B cell (primary cell): ENCODE measurements around the gene NUDT3. TPM values are rescaled to one million over a fixed set of nuclear protein-coding genes. Genes with fewer than 3 reads are reported as not detected.
A peak's percentile ranks its signal among the peaks of the same experiment; 100 is the strongest.

ENCODE experiments used
- ATAC-seq: fragments of 200-7000 bp; cut with Tn5 transposase; one replicate; pipeline ENCODE4 v1.10.0; 2021; ENCODE audit warnings: low read depth, mild to moderate bottlenecking, moderate number of reproducible peaks, moderate library complexity
- CTCF ChIA-PET: fragments of 350-600 bp; sonication (Branson Sonifier 250); formaldehyde crosslinking; loops from one replicate; lab custom pipeline; 2021; ENCODE audit warnings: antibody characterized with exemption, inconsistent platforms; lab: Charles Lee
- POLR2A ChIA-PET: fragments of 350-600 bp; sonication (Branson Sonifier 250); formaldehyde crosslinking; loops from one replicate; lab custom pipeline; 2021; ENCODE audit warnings: antibody characterized with exemption; lab: Charles Lee
- DNase-seq: peaks from one replicate; pipeline ENCODE4 v3.0.0; 2013
- H2AFZ ChIP-seq: 2 replicates; pipeline ENCODE4 v1.6.1; 2012; ENCODE audit warnings: mild to moderate bottlenecking, low read depth, low read length; ENCODE audit not compliant: insufficient read depth, poor library complexity, severe bottlenecking
- H3K27ac ChIP-seq, 2 donors: 1 replicate in 1 of 2; 2 replicates in 1 of 2; pipeline ENCODE4 v1.5.1; 2012 to 2013; ENCODE audit warnings: low read length in 2 of 2, mild to moderate bottlenecking in 2 of 2, moderate library complexity in 1 of 2
- H3K27me3 ChIP-seq, 4 experiments: fragments of 200-600 bp in 1 of 4; sonication (generic) in 1 of 4; replicated peaks in 1 of 4; 1 replicate in 2 of 4; 2 replicates in 2 of 4; pipeline versions ENCODE4 v1.6.1 to v1.7.0; 2013 to 2016; ENCODE audit warnings: low read length in 3 of 4, mild to moderate bottlenecking in 2 of 4, mixed read lengths in 1 of 4, moderate library complexity in 1 of 4; ENCODE audit not compliant: insufficient read depth in 4 of 4, control insufficient read depth in 3 of 4; ENCODE audit errors: control extremely low read depth in 1 of 4
- H3K36me3 ChIP-seq, 2 experiments: replicated peaks in 1 of 2; 1 replicate in 1 of 2; 2 replicates in 1 of 2; pipeline versions ENCODE4 v1.6.1 to v1.7.1; 2013; ENCODE audit warnings: low read length in 1 of 2; ENCODE audit not compliant: insufficient read depth in 2 of 2, control insufficient read depth in 1 of 2; ENCODE audit errors: control extremely low read depth in 1 of 2, extremely low read depth in 1 of 2
- H3K4me1 ChIP-seq, 2 donors: fragments of 200-600 bp in 1 of 2; sonication (generic) in 1 of 2; 1 replicate in 1 of 2; 2 replicates in 1 of 2; pipeline versions ENCODE4 v1.5.1 to v1.6.1; 2013 to 2017; ENCODE audit warnings: low read length in 2 of 2; ENCODE audit not compliant: control insufficient read depth in 2 of 2, insufficient read depth in 2 of 2
- H3K4me2 ChIP-seq: replicated peaks from 2 replicates; pipeline ENCODE3; 2012; ENCODE audit warnings: mild to moderate bottlenecking, low read depth, low read length; ENCODE audit not compliant: poor library complexity, severe bottlenecking
- H3K4me3 ChIP-seq, 5 experiments: fragments of 200-600 bp in 1 of 5; sonication (generic) in 1 of 5; 1 replicate in 3 of 5; 2 replicates in 2 of 5; pipeline versions ENCODE4 v1.5.1 to v1.7.0; 2011 to 2016; ENCODE audit warnings: low read length in 4 of 5, mild to moderate bottlenecking in 4 of 5, low read depth in 2 of 5, control low read depth in 1 of 5, moderate library complexity in 1 of 5; ENCODE audit not compliant: insufficient read depth in 1 of 5; ENCODE audit errors: control extremely low read depth in 1 of 5, extremely low read depth in 1 of 5
- H3K79me2 ChIP-seq: fragments of 200-600 bp; sonication (generic); one replicate; pipeline ENCODE4 v1.6.0; 2016; ENCODE audit warnings: low read length; ENCODE audit not compliant: control insufficient read depth, insufficient read depth
- H3K9ac ChIP-seq: fragments of 200-600 bp; sonication (generic); 2 replicates; pipeline ENCODE4 v1.6.1; 2017; ENCODE audit warnings: mild to moderate bottlenecking, low read length, moderate library complexity
- H3K9me3 ChIP-seq, 3 donors: one replicate each; pipeline versions ENCODE4 v1.6.1 to v1.7.1; 2013; ENCODE audit warnings: low read length in 2 of 3; ENCODE audit not compliant: control insufficient read depth in 2 of 3, insufficient read depth in 1 of 3; ENCODE audit errors: control extremely low read depth in 1 of 3
- H4K20me1 ChIP-seq: 2 replicates; pipeline ENCODE4 v1.6.0; 2012; ENCODE audit warnings: mild to moderate bottlenecking, low read length; ENCODE audit not compliant: insufficient read depth, control insufficient read depth, poor library complexity, severe bottlenecking
- H3K27ac Mint-ChIP-seq: one replicate; pipeline ENCODE4 v1.8.0; 2021; ENCODE audit warnings: mixed read lengths
- H3K27me3 Mint-ChIP-seq: one replicate; pipeline ENCODE4 v1.8.0; 2021; ENCODE audit warnings: mixed read lengths
- H3K4me1 Mint-ChIP-seq: one replicate; pipeline ENCODE4 v1.8.0; 2021; ENCODE audit warnings: mixed read lengths
- H3K4me3 Mint-ChIP-seq: one replicate; pipeline ENCODE4 v1.8.0; 2021; ENCODE audit warnings: mixed read lengths
- H3K9me3 Mint-ChIP-seq: one replicate; pipeline ENCODE4 v1.8.0; 2022; ENCODE audit warnings: mixed read lengths; ENCODE audit not compliant: insufficient read depth
- EZH2 ChIP-seq: IDR thresholded peaks from 2 replicates; pipeline ENCODE4 v1.6.1; 2012; ENCODE audit warnings: borderline replicate concordance, low read depth, mild to moderate bottlenecking, moderate library complexity, low read length; ENCODE audit not compliant: insufficient read depth, poor library complexity, severe bottlenecking
- WGBS: methylation state at CpG from one replicate; pipeline ENCODE4 v1.1.5; 2013; ENCODE audit warnings: missing lambda C conversion rate; ENCODE audit not compliant: insufficient coverage; 5-methylcytosine and 5-hydroxymethylcytosine counted together
- intact Hi-C: fragments of 100-400 bp; cut with micrococcal nuclease; formaldehyde crosslinking; loops from one replicate; pipeline ENCODE4 v1.10.0; 2022
- polyA plus RNA-seq: library from polyadenylated mRNA; depleted of rRNA; stranded (reverse); fragments of >200 nt; gene quantifications from 2 replicates; pipeline ENCODE4 v1.2.3, GENCODE V29; 2012
- total RNA-seq, 2 donors: library from RNA; stranded (reverse); fragments of 120-200 nt in 1 of 2; gene quantifications; 1 replicate in 1 of 2; 2 replicates in 1 of 2; pipeline versions ENCODE4 v1.2.3 to v1.2.4, GENCODE V29; 2013 to 2022
- TF ChIP-seq, protein P1 (sequence below): fragments of 200-600 bp; IDR thresholded peaks from one replicate; pipeline ENCODE4 v1.8.0; 2022; ENCODE audit warnings: antibody characterized with exemption, mild to moderate bottlenecking

NUDT3 gene
- total and polyA plus RNA-seq, 2 donors (not counting 1 experiment from before 2014, with no cell fraction given): 18.2 to 37.4 TPM

DNA sequence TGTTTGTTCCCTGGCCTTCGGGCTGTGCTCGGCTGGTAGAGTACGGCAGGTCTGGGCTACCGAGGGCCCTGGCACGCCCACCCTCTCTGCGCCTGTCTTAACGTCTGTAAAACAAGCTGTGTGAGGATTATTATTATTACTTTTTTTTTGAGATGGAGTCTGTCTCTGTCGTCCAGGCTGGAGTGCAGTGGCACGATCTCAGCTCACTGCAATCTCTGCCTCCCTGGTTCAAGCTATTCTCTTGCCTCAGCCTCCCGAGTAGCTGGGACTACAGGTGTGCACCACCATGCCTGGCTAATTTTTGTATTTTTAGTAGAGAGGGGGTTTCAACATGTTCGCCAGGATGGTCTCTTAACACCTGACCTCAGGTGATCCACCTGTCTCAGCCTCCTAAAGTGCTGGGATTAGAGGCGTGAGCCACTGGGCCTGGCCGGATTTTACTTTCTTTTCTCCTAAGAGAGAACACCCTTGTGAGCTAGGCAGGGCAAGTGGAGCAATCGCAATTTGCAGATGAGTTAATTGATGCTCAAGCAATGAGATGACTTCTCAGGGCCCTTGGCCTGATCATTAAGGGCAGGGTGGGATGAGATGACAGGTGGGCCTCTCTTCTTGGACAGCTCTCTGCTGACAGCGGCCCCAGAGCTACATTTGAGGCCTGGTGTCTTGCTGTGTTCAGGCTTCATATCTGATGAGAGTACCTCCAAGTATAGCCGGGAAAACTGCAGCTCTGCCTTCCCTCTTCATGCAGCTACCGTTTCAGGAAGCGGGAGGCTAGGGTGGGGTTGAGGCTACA, 142.8 kb downstream of the NUDT3 start:
- peaks cover 38% of the 10 kb centered on the region for H3K4me1 Mint-ChIP-seq
- Histone ChIP-seq H2AFZ (peak overlapping the region; percentile 97), H3K27ac (peak overlapping the region; percentile 87 to 93), H3K4me2 (peak overlapping the region; percentile 94), H3K9ac (peak overlapping the region; percentile 95), H3K36me3 (peaks cover 0 to 6% of the 10 kb centered on the region in 2 experiments), H3K79me2 (peaks cover 14% of the 10 kb centered on the region), H3K4me3 (peak overlapping the region in 4 of 5 experiments; percentile 78 to 97 (median 92)), H4K20me1 (peaks cover 8% of the 10 kb centered on the region), H3K9me3 (peaks cover 0 to 4% (median 0%) of the 10 kb centered on the region in 3 donors), H3K4me1 (peaks cover 14 to 32% of the 10 kb centered on the region in 2 donors), H3K27me3 (no peaks in the 10 kb centered on the region)
- TF ChIP-seq EZH2: no peak
- TF ChIP-seq, protein P1, sequence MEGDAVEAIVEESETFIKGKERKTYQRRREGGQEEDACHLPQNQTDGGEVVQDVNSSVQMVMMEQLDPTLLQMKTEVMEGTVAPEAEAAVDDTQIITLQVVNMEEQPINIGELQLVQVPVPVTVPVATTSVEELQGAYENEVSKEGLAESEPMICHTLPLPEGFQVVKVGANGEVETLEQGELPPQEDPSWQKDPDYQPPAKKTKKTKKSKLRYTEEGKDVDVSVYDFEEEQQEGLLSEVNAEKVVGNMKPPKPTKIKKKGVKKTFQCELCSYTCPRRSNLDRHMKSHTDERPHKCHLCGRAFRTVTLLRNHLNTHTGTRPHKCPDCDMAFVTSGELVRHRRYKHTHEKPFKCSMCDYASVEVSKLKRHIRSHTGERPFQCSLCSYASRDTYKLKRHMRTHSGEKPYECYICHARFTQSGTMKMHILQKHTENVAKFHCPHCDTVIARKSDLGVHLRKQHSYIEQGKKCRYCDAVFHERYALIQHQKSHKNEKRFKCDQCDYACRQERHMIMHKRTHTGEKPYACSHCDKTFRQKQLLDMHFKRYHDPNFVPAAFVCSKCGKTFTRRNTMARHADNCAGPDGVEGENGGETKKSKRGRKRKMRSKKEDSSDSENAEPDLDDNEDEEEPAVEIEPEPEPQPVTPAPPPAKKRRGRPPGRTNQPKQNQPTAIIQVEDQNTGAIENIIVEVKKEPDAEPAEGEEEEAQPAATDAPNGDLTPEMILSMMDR: no peak
- peak overlapping the region; percentile 97 for H3K27ac Mint-ChIP-seq
- intact Hi-C loops: loop anchor here (1.0 to 5.0 kb wide), 11 partner anchors 11 to 891 kb away; partner anchors contain the start of genes LEMD2 and RPS10
- DNase-seq (no peak), ATAC-seq (peak; percentile 22)
- H3K4me3 Mint-ChIP-seq: peak overlapping the region; percentile 99
- no peaks in the 10 kb centered on the region for H3K9me3 Mint-ChIP-seq
- 35% methylated on average over 10 of the region's 18 CpGs for WGBS
- H3K27me3 Mint-ChIP-seq: no peaks in the 10 kb centered on the region
- ChIA-PET CTCF (interaction anchor here (0.6 to 5.8 kb wide), 41 partner anchors 9 to 890 kb away, joined by 3 to 261 read pairs (median 6); partner anchors contain the start of genes HMGA1, NUDT3 and RPS10), POLR2A (interaction anchor here (0.5 to 4.1 kb wide), 10 partner anchors 13 to 177 kb away, joined by 3 to 34 read pairs (median 6); partner anchors contain the start of genes HMGA1, NUDT3 and RPS10)
